GM12878 (cell line): ENCODE results near the gene RECK. TPM values are rescaled to one million over a fixed set of nuclear protein-coding genes. Genes with fewer than 3 reads are reported as not detected.

ENCODE experiments used
- ATAC-seq: fragments of 200-7000 bp; cut with Tn5 transposase; 3 replicates; pipeline ENCODE4 v1.9.1; 2020; ENCODE audit warnings: mild to moderate bottlenecking, moderate library complexity
- BruUV-seq: library from RNA; stranded (reverse); fragments of 400-500 nt; replicated peaks from 2 replicates; lab custom pipeline; 2021; lab: Mats Ljungman, UMichigan
- CTCF ChIA-PET: fragments of 300-600 bp; sonication (Branson Sonifier 250); formaldehyde crosslinking; extraction: SDS; loops from one replicate; lab custom pipeline; 2021; ENCODE audit warnings: inconsistent platforms; lab: Yijun Ruan, JAX
- POLR2A ChIA-PET: fragments of 350-600 bp; formaldehyde crosslinking; extraction: SDS; loops from one replicate; lab custom pipeline; 2021; ENCODE audit warnings: inconsistent platforms; lab: Charles Lee
- RAD21 ChIA-PET: fragments of 300-600 bp; sonication (Branson Sonifier 250); formaldehyde crosslinking; loops from one replicate; lab custom pipeline; 2023; ENCODE audit warnings: antibody characterized with exemption; ENCODE audit not compliant: unreplicated experiment; lab: Charles Lee
- SMC1A ChIA-PET: fragments of 300-600 bp; sonication (Branson Sonifier 250); formaldehyde crosslinking; loops from one replicate; lab custom pipeline; 2023; ENCODE audit not compliant: unreplicated experiment, uncharacterized antibody; lab: Charles Lee
- DNase-seq: peaks from one replicate; pipeline ENCODE4 v3.0.0-alpha.2; 2011; ENCODE audit warnings: low read depth, low spot score
- FAIRE-seq: peaks from 3 replicates; lab custom pipeline; 2011; peaks lifted over from hg19 to GRCh38; lab: Jason Lieb, UNC
- H2AFZ ChIP-seq: 2 replicates; pipeline ENCODE4 v1.6.0; 2011; ENCODE audit warnings: low read depth, low read length, control low read depth; ENCODE audit not compliant: control insufficient read depth
- H3K27ac ChIP-seq: 2 replicates; pipeline ENCODE4 v1.5.1; 2011; ENCODE audit warnings: control low read depth; ENCODE audit not compliant: control insufficient read depth, insufficient read depth
- H3K27me3 ChIP-seq, 2 experiments: replicated peaks in 1 of 2; 2 replicates each; pipeline versions ENCODE4 v1.6.0 to v1.6.1; 2011; ENCODE audit warnings: low read length in 1 of 2; ENCODE audit not compliant: control insufficient read depth in 2 of 2, insufficient read depth in 2 of 2
- H3K36me3 ChIP-seq, 2 experiments: 2 replicates each; pipeline ENCODE4 v1.5.1; 2011; ENCODE audit warnings: low read length in 1 of 2; ENCODE audit not compliant: control insufficient read depth in 2 of 2, insufficient read depth in 2 of 2
- H3K4me1 ChIP-seq: 2 replicates; pipeline ENCODE4 v1.6.1; 2011; ENCODE audit warnings: mild to moderate bottlenecking, low read length, moderate library complexity, mixed read lengths; ENCODE audit not compliant: control insufficient read depth, insufficient read depth
- H3K4me2 ChIP-seq: 2 replicates; pipeline ENCODE4 v1.6.0; 2011; ENCODE audit warnings: control low read depth; ENCODE audit not compliant: control insufficient read depth, insufficient read depth
- H3K4me3 ChIP-seq: fragments of 200-600 bp; sonication (generic); 2 replicates; pipeline ENCODE4 v1.5.1; 2016
- H3K79me2 ChIP-seq: 2 replicates; pipeline ENCODE4 v1.6.0; 2011; ENCODE audit warnings: low read length; ENCODE audit not compliant: control insufficient read depth, insufficient read depth
- H3K9ac ChIP-seq: 2 replicates; pipeline ENCODE4 v1.8.0; 2011; ENCODE audit warnings: low read length, control low read depth, mixed read lengths; ENCODE audit not compliant: control insufficient read depth, insufficient read depth
- H3K9me3 ChIP-seq: replicated peaks from 3 replicates; pipeline ENCODE4 v1.5.1; 2011; ENCODE audit warnings: mild to moderate bottlenecking, low read length; ENCODE audit not compliant: control insufficient read depth, insufficient read depth
- H4K20me1 ChIP-seq: 2 replicates; pipeline ENCODE4 v1.6.0; 2011; ENCODE audit not compliant: control insufficient read depth, insufficient read depth
- BCL3 ChIP-seq: IDR thresholded peaks from 2 replicates; pipeline ENCODE4 v1.6.1; 2011; ENCODE audit warnings: borderline replicate concordance, low read depth, mild to moderate bottlenecking, moderate library complexity, low read length; ENCODE audit not compliant: insufficient read depth, poor library complexity, severe bottlenecking
- CHD2 ChIP-seq: IDR thresholded peaks from 2 replicates; pipeline ENCODE4 v1.6.1; 2011; ENCODE audit warnings: low read depth, low read length, improper control_type of control experiment, borderline replicate concordance
- CTCF ChIP-seq, 3 experiments: IDR thresholded peaks in 2 of 3; conservative IDR thresholded peaks in 1 of 3; 2 replicates each; pipeline ENCODE4 v1.5.1; 2011; ENCODE audit warnings: low read depth in 3 of 3, low read length in 3 of 3, mild to moderate bottlenecking in 3 of 3, control low read depth in 2 of 3, moderate library complexity in 2 of 3, inconsistent platforms in 1 of 3, mixed read lengths in 1 of 3; ENCODE audit not compliant: control insufficient read depth in 2 of 3, insufficient read depth in 1 of 3; ENCODE audit errors: extremely low read depth in 1 of 3
- GATAD2B ChIP-seq: fragments of 450-650 bp; conservative IDR thresholded peaks from 2 replicates; pipeline ENCODE4 v1.6.1; 2017; ENCODE audit warnings: low read depth, mild to moderate bottlenecking, moderate library complexity
- KDM1A ChIP-seq: fragments of 200-600 bp; sonication (generic); IDR thresholded peaks from 2 replicates; pipeline ENCODE4 v1.6.1; 2016; ENCODE audit warnings: borderline replicate concordance
- PAX5 ChIP-seq: IDR thresholded peaks from 2 replicates; pipeline ENCODE4 v1.6.1; 2011; ENCODE audit warnings: low read depth, low read length, borderline replicate concordance
- PRDM15 ChIP-seq: fragments of 450-650 bp; formaldehyde crosslinking; IDR thresholded peaks from 2 replicates; pipeline ENCODE4 v1.4.0; 2020; ENCODE audit warnings: mild to moderate bottlenecking, moderate library complexity
- REST ChIP-seq: IDR thresholded peaks from 2 replicates; pipeline ENCODE4 v1.6.1; 2012; ENCODE audit warnings: mild to moderate bottlenecking, low read depth, low read length
- YBX1 ChIP-seq: fragments of 450-650 bp; IDR thresholded peaks from 2 replicates; pipeline ENCODE4 v1.6.1; 2016; ENCODE audit warnings: antibody characterized with exemption
- YY1 ChIP-seq: IDR thresholded peaks from 2 replicates; pipeline ENCODE4 v1.6.1; 2011; ENCODE audit warnings: low read depth, mild to moderate bottlenecking, low read length
- ZNF217 ChIP-seq: fragments of 450-650 bp; IDR thresholded peaks from 2 replicates; pipeline ENCODE4 v1.6.1; 2017; ENCODE audit warnings: antibody characterized with exemption, mild to moderate bottlenecking
- ZZZ3 ChIP-seq: IDR thresholded peaks from 2 replicates; pipeline ENCODE4 v1.6.1; 2011; ENCODE audit warnings: low read depth; ENCODE audit not compliant: control insufficient read depth, insufficient read length
- WGBS: methylation state at CpG from one replicate; pipeline ENCODE4 v1.1.6; 2016; ENCODE audit warnings: low lambda C conversion rate; ENCODE audit not compliant: insufficient replicate concordance, insufficient coverage; ENCODE audit errors: missing lambda C conversion rate; 5-methylcytosine and 5-hydroxymethylcytosine counted together
- in situ Hi-C: fragments of 300-500 bp; cut with MboI; formaldehyde crosslinking; loops from 9 replicates; pipeline ENCODE4 v1.14.3; 2018; ENCODE audit warnings: mixed read lengths
- intact Hi-C: fragments of 100-400 bp; cut with micrococcal nuclease; formaldehyde crosslinking; loops from one replicate; pipeline ENCODE4 v1.14.2; 2022; ENCODE audit not compliant: unreplicated experiment
- polyA plus RNA-seq, 11 experiments: library from polyadenylated mRNA; depleted of rRNA in 4 of 11; unstranded in 6 of 11; stranded (reverse) in 5 of 11; fragments of >200 nt; fragmentation: Nextera tagmentation in 4 of 11; fragmentation: Illumina TruSeq in 1 of 11; extraction: Ambion mirVana in 4 of 11; extraction: Trizol in 1 of 11; gene quantifications; 1 replicate in 1 of 11; 2 replicates in 10 of 11; pipeline versions ENCODE4 v1.2.1 to v1.2.3, GENCODE V29; 2011 to 2016; ENCODE audit warnings: inconsistent platforms in 2 of 11, missing spikeins in 2 of 11, low read depth in 1 of 11
- total RNA-seq, 4 experiments: library from RNA; depleted of rRNA in 3 of 4; stranded (reverse); fragments of >200 nt in 3 of 4; fragmentation: Illumina TruSeq in 1 of 4; extraction: Trizol in 1 of 4; gene quantifications; 2 replicates each; pipeline versions ENCODE4 v1.2.1 to v1.2.3, GENCODE V29; 2013 to 2021

RECK gene
- total and polyA plus RNA-seq, 10 of the 15 experiments (the other 5 are each of a cell fraction or from before 2014, with no cell fraction given), result 0.02 to 0.40 (median 0.13) TPM

GRCh38 chr9:36154331-36154952, 117.7 kb downstream of the RECK start:
- 84% methylated on average over 11 of the region's 11 CpGs for WGBS
- DNase-seq, result no peak
- Histone ChIP-seq H3K4me1 (peaks cover 41% of the 10 kb centered on the region), H3K36me3 (no peaks in the 10 kb centered on the region), H3K4me2 (no peak overlapping the region), H3K4me3 (no peak overlapping the region), H2AFZ (no peak overlapping the region), H4K20me1 (no peaks in the 10 kb centered on the region), H3K27ac (no peak overlapping the region), H3K27me3 (no peaks in the 10 kb centered on the region), H3K9me3 (no peaks in the 10 kb centered on the region; the same call in 2 of the 3 replicates), H3K9ac (no peak overlapping the region), H3K79me2 (no peaks in the 10 kb centered on the region)
- BruUV-seq, result no TSS peak
- FAIRE-seq, result no peak
- intact Hi-C loops (no loop called here), in situ Hi-C loops (no loop called here)
- RAD21 ChIA-PET, result interaction anchor here (1.1 kb wide), 1 partner anchor 36 kb away, joined by 4 read pairs; the partner anchor contains the start of gene CLTA
- POLR2A ChIA-PET, result no interaction called here
- CTCF ChIA-PET, result interaction anchor here (1.1 to 1.7 kb wide), 2 partner anchors 9 to 52 kb away, joined by 3 to 4 read pairs; no protein-coding TSS in a partner anchor
- SMC1A ChIA-PET, result interaction anchor here (0.6 to 1.0 kb wide), 2 partner anchors 52 to 230 kb away, joined by 3 to 6 read pairs; no protein-coding TSS in a partner anchor
- no peak for ATAC-seq
- TF ChIP-seq CTCF (IDR thresholded peaks at IDR 0.05 in 2 of 3, conservative IDR thresholded peaks at IDR 0.05 in 1 of 3; ENCODE audit: control insufficient read depth in 2 of 3, extremely low read depth in 1 of 3, insufficient read depth in 1 of 3, low read depth in 3 of 3, low read length in 3 of 3), result no peak
- no peak for TF ChIP-seq REST
- no peak for TF ChIP-seq YBX1
- TF ChIP-seq YY1, result no peak
- no peak for TF ChIP-seq PRDM15 (CRISPR knock-in tag)
- TF ChIP-seq KDM1A, result no peak
- no peak for TF ChIP-seq BCL3
- TF ChIP-seq ZNF217, result no peak
- no peak for TF ChIP-seq PAX5
- TF ChIP-seq ZZZ3, result no peak
- TF ChIP-seq CHD2, result no peak
- TF ChIP-seq GATAD2B, result no peak
